Omental fat pad (tissue), 4 donors: Measurements from ENCODE around the gene CADPS2. TPM values are rescaled to one million over a fixed set of nuclear protein-coding genes. Genes with fewer than 3 reads are reported as not detected.

ENCODE experiments used
- ATAC-seq: fragments of 150-250 bp; one replicate; pipeline ENCODE4 v1.9.1; 2016; ENCODE audit warnings: mild to moderate bottlenecking, moderate library complexity; ENCODE audit not compliant: low FRiP score
- DNase-seq: peaks from one replicate; pipeline ENCODE4 v3.0.0-alpha.2; 2019; ENCODE audit warnings: low spot score
- total RNA-seq, 4 donors: library from RNA; depleted of rRNA; stranded (reverse); fragments of >200 nt; gene quantifications; one replicate each; pipeline ENCODE4 v1.1.0, GENCODE V29; 2016
- TF ChIP-seq, protein P1 (sequence below), 3 donors: fragments of 450-650 bp; IDR thresholded peaks; one replicate each; pipeline ENCODE4 v1.5.1; 2016 to 2017; ENCODE audit warnings: antibody characterized with exemption in 3 of 3, mild to moderate bottlenecking in 3 of 3, moderate library complexity in 2 of 3

CADPS2 gene
- total RNA-seq, 4 donors from 2014 or later = 15.3 to 41.9 (median 24.4) TPM

DNA sequence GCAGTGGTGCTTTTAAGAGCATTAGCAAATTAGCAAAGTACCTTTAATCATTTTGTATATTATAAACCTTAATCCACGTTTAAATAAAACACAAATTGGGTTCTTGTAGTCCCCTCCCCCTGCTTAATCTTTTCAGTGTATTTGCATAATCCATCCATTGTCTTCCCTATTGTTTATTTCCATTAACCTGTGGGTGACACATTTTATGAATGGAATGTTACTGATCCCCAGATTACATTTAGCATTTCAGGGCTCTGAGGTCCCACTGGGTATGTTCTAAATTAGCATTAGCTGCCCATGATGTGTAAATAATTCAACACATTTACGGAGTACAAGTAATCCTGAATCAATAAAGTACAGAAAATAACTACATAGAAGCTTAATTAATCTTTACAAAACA lies 443.3 kb downstream of the CADPS2 start:
- no peak for DNase-seq
- TF ChIP-seq, protein P1, sequence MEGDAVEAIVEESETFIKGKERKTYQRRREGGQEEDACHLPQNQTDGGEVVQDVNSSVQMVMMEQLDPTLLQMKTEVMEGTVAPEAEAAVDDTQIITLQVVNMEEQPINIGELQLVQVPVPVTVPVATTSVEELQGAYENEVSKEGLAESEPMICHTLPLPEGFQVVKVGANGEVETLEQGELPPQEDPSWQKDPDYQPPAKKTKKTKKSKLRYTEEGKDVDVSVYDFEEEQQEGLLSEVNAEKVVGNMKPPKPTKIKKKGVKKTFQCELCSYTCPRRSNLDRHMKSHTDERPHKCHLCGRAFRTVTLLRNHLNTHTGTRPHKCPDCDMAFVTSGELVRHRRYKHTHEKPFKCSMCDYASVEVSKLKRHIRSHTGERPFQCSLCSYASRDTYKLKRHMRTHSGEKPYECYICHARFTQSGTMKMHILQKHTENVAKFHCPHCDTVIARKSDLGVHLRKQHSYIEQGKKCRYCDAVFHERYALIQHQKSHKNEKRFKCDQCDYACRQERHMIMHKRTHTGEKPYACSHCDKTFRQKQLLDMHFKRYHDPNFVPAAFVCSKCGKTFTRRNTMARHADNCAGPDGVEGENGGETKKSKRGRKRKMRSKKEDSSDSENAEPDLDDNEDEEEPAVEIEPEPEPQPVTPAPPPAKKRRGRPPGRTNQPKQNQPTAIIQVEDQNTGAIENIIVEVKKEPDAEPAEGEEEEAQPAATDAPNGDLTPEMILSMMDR (IDR thresholded peaks at IDR 0.05) = no peak
- ATAC-seq = no peak

DNA sequence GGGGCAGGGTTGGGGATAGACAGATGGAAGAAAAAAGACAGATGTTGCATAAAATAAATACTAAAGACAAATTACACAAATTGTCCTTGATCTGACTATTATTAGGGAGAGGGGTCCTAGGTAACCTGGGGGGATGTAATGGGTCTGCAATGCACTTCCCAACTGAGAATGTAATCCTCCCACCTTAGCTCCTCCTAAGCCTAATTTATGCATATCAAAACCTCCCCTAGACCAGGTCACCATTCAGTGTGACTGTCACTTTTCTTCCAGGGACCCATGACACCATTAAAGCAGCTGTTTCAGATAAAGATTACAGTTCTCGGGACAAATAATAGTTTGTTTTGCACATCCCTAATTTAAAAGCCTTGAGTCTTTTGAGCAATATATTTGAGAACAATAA lies 447.8 kb downstream of the CADPS2 start:
- DNase-seq = no peak
- TF ChIP-seq, protein P1 (IDR thresholded peaks at IDR 0.05) = no peak
- no peak for ATAC-seq

DNA sequence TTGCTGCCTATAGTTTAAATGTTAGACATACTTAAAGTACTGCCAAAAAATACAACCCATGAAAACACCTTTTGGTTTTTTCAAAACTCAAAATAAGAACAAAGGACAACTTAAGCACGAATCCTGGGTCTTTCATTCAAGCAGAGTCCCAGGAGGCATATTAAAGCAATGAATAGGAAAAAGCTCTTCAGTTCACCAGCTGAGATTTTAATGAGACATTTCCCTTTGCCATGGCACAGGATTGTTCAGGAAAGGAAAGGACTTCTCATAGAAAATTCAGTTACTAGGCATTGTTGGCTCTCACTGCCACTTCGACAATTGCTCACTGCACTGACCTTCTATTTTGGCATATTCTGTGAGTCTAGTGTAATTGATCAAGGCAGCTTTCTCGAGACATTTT lies 448.3 kb downstream of the CADPS2 start:
- TF ChIP-seq, protein P1 (IDR thresholded peaks at IDR 0.05) = no peak
- DNase-seq (no peak), ATAC-seq (no peak)

DNA sequence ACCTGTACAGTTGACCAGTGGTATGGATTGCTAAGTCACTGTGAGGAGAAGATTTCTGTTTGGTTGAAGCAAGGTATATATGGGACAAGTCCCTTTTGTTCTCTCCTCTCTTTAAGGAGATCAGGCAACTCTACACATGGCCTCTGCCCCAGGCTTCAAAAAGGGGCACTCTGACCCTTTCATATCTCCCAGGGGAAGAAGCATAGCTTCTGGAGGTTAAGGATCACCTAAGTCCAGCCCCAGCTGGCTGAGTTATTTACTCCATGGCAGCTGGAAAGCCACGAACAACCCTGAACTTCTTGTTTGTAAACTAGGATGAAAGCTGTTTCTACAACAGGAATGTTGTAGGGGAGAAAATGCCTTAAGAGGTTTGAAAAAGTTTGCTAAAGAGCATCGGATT lies 452.5 kb downstream of the CADPS2 start:
- DNase-seq = no peak
- no peak for ATAC-seq
- TF ChIP-seq, protein P1 (IDR thresholded peaks at IDR 0.05) = no peak

DNA sequence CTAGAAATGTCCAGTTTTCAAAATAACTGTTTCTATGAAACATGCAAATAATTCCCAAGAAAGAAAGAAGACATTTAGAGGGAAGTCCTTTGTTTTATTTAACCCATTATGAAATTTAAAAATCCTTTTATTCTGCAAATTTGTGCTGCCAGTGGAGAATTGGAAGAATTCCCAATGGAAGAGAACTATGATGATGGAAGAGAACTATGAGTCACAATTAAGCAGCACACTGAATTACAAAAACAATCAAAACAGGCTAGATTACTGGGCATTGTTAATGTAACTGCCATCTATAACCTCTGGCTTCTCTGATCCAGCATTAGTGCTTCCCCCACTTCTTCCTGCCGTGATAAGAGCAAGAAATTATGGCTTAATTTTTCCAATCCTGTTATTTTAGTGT lies 455.6 kb downstream of the CADPS2 start:
- no peak for DNase-seq
- ATAC-seq = no peak
- TF ChIP-seq, protein P1 (IDR thresholded peaks at IDR 0.05) = no peak

DNA sequence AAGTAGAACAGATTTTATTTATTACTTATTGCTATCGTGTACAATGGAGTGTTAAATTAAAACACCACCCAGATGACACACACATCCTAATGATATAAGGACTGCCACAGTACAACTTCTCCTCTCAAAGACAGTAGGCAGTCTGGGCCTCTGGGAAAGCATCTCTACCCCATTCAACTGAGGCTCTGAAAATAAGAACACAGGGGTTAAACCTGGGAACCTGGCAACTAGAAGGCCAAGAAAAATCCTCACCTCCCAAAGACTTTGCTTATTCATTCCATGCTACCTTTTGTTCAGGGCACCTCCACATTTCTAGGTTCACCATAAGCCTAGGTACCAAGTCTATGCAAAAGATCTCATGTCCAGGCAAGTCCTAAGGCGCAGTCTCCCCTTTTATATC lies 456.3 kb downstream of the CADPS2 start:
- no peak for ATAC-seq
- TF ChIP-seq, protein P1 (IDR thresholded peaks at IDR 0.05) = no peak

DNA sequence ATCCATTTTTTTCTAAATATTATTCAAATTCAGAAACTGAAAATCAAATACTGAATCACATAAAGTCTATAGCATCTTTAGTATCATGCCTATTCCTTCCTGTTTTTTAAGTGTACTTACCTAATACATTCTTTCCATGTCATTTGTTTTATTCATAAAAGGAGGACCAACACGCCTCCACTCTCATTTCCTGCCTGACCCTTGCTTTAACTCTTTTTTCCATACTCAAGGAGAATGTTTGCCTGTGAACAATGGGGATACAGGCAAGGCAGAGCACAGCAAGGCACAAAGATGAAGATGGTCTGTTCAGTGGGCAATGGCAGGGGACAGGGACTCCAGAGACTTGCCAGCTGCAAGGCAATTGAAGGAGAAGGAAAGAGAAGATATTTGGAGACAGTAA lies 460.5 kb downstream of the CADPS2 start:
- TF ChIP-seq, protein P1 (IDR thresholded peaks at IDR 0.05) = no peak
- DNase-seq (no peak), ATAC-seq (no peak)

More for the DNA sequence above, 456.3 kb downstream of the CADPS2 start:
- DNase-seq = no peak
